ENCODE measurements around the gene RGS14. TPM values are rescaled to one million over a fixed set of nuclear protein-coding genes. Genes with fewer than 3 reads are reported as not detected.

Gene RGS14
- polyA plus RNA-seq, 1 experiment, result 2.6 TPM

DNA sequence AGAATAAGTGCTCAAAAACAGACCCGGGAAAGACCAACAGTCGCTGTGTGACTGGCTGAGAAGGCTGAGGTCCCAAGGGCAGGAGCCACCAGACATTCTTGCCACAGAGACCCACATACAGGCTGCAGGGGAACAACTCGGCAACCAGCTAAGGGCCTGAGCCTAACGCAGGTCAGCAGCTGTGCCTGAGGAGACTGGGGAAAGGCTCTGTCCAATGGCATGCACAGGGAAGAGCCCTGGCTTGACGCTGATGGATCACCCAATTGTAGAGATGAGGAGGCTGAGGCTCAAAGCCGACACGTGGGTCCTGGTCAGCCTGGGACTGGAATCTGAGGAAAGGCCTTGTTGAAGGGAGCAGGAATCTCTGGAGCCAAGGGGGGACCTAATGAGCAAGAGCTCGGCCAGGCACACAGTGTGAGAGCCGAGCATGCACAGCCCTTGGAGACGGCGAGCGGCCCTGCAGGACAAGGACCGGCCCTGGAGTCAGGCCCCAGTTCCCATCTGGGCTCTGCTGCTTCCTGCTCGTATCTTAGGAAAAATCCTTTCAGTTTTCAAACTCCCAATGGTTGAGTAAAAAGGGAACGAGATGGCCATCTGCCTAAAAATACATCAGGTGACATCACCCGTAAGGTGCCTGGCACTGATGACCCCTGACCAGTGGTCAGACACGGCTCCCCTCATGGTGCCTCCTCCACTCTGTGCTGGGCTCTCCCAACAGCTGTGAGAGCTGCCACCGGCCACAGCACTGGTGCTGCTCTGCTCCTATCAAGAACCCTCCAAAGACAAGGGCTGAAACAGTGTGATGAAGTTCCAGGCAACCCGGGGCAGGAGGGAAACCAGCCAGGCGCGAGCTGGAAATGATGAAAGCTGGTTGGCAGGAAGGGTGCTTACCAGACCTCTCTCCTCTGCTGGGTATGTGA is 22.7 kb upstream of the RGS14 start:
- H3K27me3 ChIP-seq (ENCODE audit: control insufficient read depth, insufficient read depth, low read length), result no peaks in the 10 kb centered on the region
- H3K27ac ChIP-seq (ENCODE audit: low read depth, low read length), result no peak overlapping the region
- H3K9me3 ChIP-seq (ENCODE audit: control insufficient read depth, insufficient read depth, low read length), result no peaks in the 10 kb centered on the region; the same call in 1 of the 2 replicates
- no peak for DNase-seq (ENCODE audit: low read depth, low spot score)
- no peak overlapping the region for H3K4me3 ChIP-seq (ENCODE audit: low read depth, low read length)
- POLR2A ChIA-PET, result no interaction called here
- TF ChIP-seq CTCF (IDR thresholded peaks at IDR 0.05; ENCODE audit: low read depth, low read length), result no peak
- CTCF ChIA-PET, result interaction anchor here (0.8 to 2.3 kb wide), 3 partner anchors 17 to 25 kb away, joined by 3 to 7 read pairs (median 6); partner anchors contain the start of gene LMAN2

GRCh38 chr5:177335701-177336065 is 22.0 kb upstream of the RGS14 start:
- H3K9me3 ChIP-seq (ENCODE audit: control insufficient read depth, insufficient read depth, low read length), result no peaks in the 10 kb centered on the region; the same call in 1 of the 2 replicates

DNA sequence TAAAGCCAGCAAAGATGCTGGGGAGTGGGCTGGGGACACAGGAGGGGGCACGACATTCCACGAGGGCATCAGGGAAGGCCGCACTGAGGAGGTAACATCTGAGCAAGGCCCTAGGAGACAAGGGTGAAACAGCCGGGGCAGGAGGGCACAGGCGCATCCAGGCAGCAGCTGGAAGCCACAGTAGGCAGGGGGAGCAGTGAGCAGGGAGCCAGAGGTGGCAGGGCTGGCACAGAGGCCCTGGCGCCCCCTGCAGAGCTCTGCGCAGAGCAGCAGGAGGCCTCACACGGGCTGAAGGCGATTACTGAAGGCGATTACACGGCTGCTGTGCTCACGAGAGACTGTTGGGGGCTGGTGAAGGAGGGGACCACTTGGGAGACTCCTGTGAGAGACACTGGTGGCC is 21.6 kb upstream of the RGS14 start:
- H3K27me3 ChIP-seq (ENCODE audit: control insufficient read depth, insufficient read depth, low read length), result no peaks in the 10 kb centered on the region
- DNase-seq (ENCODE audit: low read depth, low spot score), result no peak
- ChIA-PET CTCF (interaction anchor here (0.5 to 2.0 kb wide), 4 partner anchors 10 to 120 kb away, joined by 3 to 7 read pairs (median 3); partner anchors contain the start of gene LMAN2), POLR2A (no interaction called here)
- no peaks in the 10 kb centered on the region; the same call in 1 of the 2 replicates for H3K9me3 ChIP-seq (ENCODE audit: control insufficient read depth, insufficient read depth, low read length)
- TF ChIP-seq CTCF (IDR thresholded peaks at IDR 0.05; ENCODE audit: low read depth, low read length), result peak; percentile 23; the same call in 1 of the 2 replicates
- H3K4me3 ChIP-seq (ENCODE audit: low read depth, low read length), result no peak overlapping the region
- H3K27ac ChIP-seq (ENCODE audit: low read depth, low read length), result no peak overlapping the region

More at GRCh38 chr5:177335701-177336065, 22.0 kb upstream of the RGS14 start:
- Histone ChIP-seq H3K4me3 (ENCODE audit: low read depth, low read length) (no peak overlapping the region), H3K27ac (ENCODE audit: low read depth, low read length) (no peak overlapping the region), H3K27me3 (ENCODE audit: control insufficient read depth, insufficient read depth, low read length) (no peaks in the 10 kb centered on the region)
- TF ChIP-seq CTCF (IDR thresholded peaks at IDR 0.05; ENCODE audit: low read depth, low read length), result no peak
- ChIA-PET CTCF (interaction anchor here (0.8 to 2.0 kb wide), 3 partner anchors 10 to 18 kb away, joined by 3 to 7 read pairs (median 3); partner anchors contain the start of gene LMAN2), POLR2A (no interaction called here)
- no peak for DNase-seq (ENCODE audit: low read depth, low spot score)

DNA sequence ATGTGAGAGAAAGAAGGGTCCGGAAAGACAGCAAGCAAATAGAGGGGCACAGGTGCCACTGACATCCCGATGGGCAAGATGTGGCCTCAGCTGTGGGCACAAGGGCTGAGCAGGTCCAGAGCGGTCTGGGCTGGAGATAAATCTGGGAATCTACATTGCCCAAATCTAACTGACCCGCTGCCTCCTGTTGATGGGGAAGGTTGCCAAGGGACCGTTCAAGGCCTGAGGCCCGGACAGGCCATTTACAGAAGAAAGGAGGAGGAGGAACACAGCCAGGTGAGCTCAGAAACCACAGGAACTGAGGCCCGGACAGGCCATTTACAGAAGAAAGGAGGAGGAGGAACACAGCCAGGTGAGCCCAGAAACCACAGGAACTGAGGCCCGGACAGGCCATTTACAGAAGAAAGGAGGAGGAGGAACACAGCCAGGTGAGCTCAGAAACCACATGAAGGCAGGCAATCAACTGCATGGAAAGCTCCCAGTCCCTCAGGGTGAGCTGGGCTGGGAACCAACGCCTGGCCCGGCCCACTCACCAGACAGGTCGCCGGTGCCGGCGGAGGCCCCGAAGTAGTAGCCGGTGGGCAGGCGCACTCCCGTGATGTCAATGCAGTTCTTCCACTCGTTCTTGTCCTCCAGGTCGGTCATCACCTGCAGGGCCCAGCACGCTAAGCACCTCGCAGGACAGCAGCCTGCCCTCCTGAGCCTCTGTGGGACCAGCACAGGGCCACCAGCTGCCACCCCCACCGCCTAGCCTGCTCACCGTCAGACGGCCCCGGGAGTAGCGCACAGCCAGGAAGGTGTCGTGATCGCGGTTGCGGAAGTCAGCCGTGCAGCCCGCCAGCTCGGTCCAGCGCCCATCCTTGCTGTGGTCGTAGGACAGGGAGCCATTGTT is 20.9 kb upstream of the RGS14 start:
- no peak for DNase-seq (ENCODE audit: low read depth, low spot score)
- Histone ChIP-seq H3K4me3 (ENCODE audit: low read depth, low read length) (no peak overlapping the region), H3K27ac (ENCODE audit: low read depth, low read length) (no peak overlapping the region), H3K9me3 (ENCODE audit: control insufficient read depth, insufficient read depth, low read length) (no peaks in the 10 kb centered on the region; the same call in 1 of the 2 replicates), H3K27me3 (ENCODE audit: control insufficient read depth, insufficient read depth, low read length) (no peaks in the 10 kb centered on the region)
- POLR2A ChIA-PET, result no interaction called here
- no peak for TF ChIP-seq CTCF (IDR thresholded peaks at IDR 0.05; ENCODE audit: low read depth, low read length)
- CTCF ChIA-PET, result interaction anchor here (0.5 to 1.2 kb wide), 2 partner anchors 9 to 119 kb away, joined by 3 read pairs; no protein-coding TSS in a partner anchor
